ENCODE data around the gene UBXN1.

DNA sequence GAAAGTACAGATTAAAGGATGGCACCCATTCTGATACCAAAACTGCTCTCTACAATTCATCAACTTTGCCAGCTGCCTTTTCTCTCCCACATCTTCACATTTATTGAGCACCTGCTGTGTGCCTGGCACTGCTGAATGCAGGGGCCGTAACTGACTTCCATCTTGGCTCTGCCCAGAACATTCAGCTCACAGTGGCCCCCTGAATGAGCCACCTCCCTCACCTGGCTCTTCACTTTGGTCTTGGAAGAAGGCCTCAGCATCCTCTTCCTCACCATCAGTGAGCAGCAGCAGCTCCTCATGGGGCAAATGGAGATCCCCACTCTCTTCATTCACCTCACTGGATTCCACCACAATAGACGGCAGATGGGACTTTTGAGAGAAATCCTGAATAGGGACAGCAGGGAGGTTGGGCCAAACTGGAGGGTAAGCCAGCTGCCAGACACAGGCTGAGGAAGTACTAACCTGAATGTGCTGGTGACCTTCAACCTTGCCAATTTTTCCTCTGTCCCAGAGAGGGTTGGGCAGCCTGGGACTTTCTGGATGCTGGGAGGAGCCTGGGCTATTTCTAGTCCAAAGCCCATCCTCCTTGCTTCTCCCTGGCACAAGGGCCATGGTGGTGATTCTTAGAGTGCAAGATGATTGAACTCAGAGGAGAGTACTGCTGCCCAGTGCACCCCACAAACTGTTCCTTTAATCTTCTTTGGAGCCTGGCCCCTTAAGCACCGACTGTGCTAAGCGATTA lies 9.3 kb downstream of the UBXN1 start:
- TF ChIP-seq EP300 (IDR thresholded peaks at IDR 0.05) (no peak), POLR2A (IDR thresholded peaks at IDR 0.05; ENCODE audit: low read depth) (no peak), CTCF (IDR thresholded peaks at IDR 0.05) (no peak), POLR2AphosphoS5 (IDR thresholded peaks at IDR 0.05) (no peak)
